Activated naive CD8-positive, alpha-beta T cell treated with anti-CD3 and anti-CD28 coated beads, Interleukin-2, amount 50 U/mL, for 24 hours (primary cell): Measurements from ENCODE around the gene NUAK1.
"Not testable (repeated sequence)": the region's sequence is repeated elsewhere in the genome, so short reads cannot be mapped to it uniquely, and the experiment has no call there.

Experiments used
- ATAC-seq: fragments of 150-1000 bp; cut with Tn5 transposase; one replicate; pipeline ENCODE4 v1.10.0; 2021
- DNase-seq: peaks from one replicate; pipeline ENCODE4 v3.0.0; 2021
- H3K27ac Mint-ChIP-seq: one replicate; pipeline ENCODE4 v1.8.0; 2021; ENCODE audit warnings: mild to moderate bottlenecking, mixed read lengths
- H3K27me3 Mint-ChIP-seq: one replicate; pipeline ENCODE4 v1.8.0; 2021; ENCODE audit warnings: mixed read lengths
- H3K36me3 Mint-ChIP-seq: one replicate; pipeline ENCODE4 v1.8.0; 2021; ENCODE audit warnings: low read depth, mixed read lengths
- H3K4me1 Mint-ChIP-seq: one replicate; pipeline ENCODE4 v1.8.0; 2021; ENCODE audit warnings: mixed read lengths
- H3K4me3 Mint-ChIP-seq: one replicate; pipeline ENCODE4 v1.8.0; 2021; ENCODE audit warnings: mild to moderate bottlenecking, moderate library complexity, mixed read lengths
- H3K9me3 Mint-ChIP-seq: one replicate; pipeline ENCODE4 v1.8.0; 2021; ENCODE audit warnings: mixed read lengths

The NUAK1 gene

GRCh38 chr12:106030210-106031071 lies 108.3 kb downstream of the NUAK1 start:
- ATAC-seq, result peak; percentile 80

DNA sequence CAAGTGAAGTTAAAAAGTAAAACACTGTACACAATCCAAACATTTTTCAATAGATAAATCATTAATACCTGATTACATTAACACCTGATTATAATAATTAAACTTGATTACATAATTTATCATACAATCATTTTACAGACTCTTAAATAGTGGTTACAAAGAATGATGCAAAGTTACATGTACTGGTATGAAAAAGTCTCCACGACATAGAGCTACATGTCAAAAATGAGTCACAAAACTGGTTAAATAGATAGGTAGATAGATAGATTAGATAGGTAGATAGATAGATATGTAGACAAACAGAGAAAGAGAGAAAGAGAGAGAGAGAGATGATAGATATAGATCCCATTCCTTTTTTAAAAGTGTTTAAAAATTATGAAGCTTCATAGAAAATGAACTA lies 109.2 kb downstream of the NUAK1 start:
- no peaks in the 10 kb centered on the region for H3K4me1 Mint-ChIP-seq
- H3K4me3 Mint-ChIP-seq, result no peak overlapping the region
- H3K27ac Mint-ChIP-seq, result no peak overlapping the region
- ATAC-seq (no peak), DNase-seq (no peak)
- H3K9me3 Mint-ChIP-seq, result no peaks in the 10 kb centered on the region
- H3K27me3 Mint-ChIP-seq, result peaks cover 10% of the 10 kb centered on the region
- no peaks in the 10 kb centered on the region for H3K36me3 Mint-ChIP-seq

More at GRCh38 chr12:106030210-106031071, 108.3 kb downstream of the NUAK1 start:
- Mint-ChIP-seq H3K36me3 (no peaks in the 10 kb centered on the region), H3K4me1 (no peaks in the 10 kb centered on the region), H3K4me3 (no peak overlapping the region), H3K27ac (no peak overlapping the region), H3K9me3 (no peaks in the 10 kb centered on the region), H3K27me3 (peaks cover 10% of the 10 kb centered on the region)
- DNase-seq, result no peak

DNA sequence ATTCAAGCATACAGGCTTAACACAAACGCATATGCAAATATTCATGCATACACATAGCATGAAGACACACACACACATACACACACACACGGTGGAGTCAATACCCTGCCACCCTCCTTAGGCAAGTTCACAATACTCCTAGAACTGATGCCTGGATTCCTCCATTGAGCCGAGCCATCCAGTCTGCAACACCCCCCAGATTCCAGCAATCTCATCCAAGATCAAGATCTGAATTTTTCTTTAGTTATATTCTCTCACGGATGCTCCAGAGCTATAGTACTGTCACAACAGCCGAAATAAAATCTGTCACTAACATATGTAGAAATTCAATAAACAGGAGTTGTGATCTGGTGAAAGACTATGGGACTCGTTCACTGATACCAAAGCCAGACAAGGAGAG lies 110.8 kb downstream of the NUAK1 start:
- DNase-seq (no peak), ATAC-seq (no peak)
- Mint-ChIP-seq H3K4me1 (no peaks in the 10 kb centered on the region), H3K36me3 (no peaks in the 10 kb centered on the region), H3K27ac (no peak overlapping the region), H3K9me3 (peaks cover 5% of the 10 kb centered on the region), H3K4me3 (no peak overlapping the region), H3K27me3 (peaks cover 13% of the 10 kb centered on the region)

GRCh38 chr12:106027286-106027685 lies 111.5 kb downstream of the NUAK1 start:
- Mint-ChIP-seq H3K4me1 (no peaks in the 10 kb centered on the region), H3K36me3 (no peaks in the 10 kb centered on the region), H3K27ac (no peak overlapping the region)

GRCh38 chr12:106025129-106025528 lies 113.6 kb downstream of the NUAK1 start:
- no peak for DNase-seq
- ATAC-seq, result no peak
- Mint-ChIP-seq H3K36me3 (no peaks in the 10 kb centered on the region), H3K4me3 (no peak overlapping the region), H3K4me1 (no peaks in the 10 kb centered on the region), H3K27me3 (peaks cover 11% of the 10 kb centered on the region), H3K27ac (no peak overlapping the region), H3K9me3 (peaks cover 7% of the 10 kb centered on the region)

More at GRCh38 chr12:106027286-106027685, 111.5 kb downstream of the NUAK1 start:
- Mint-ChIP-seq H3K4me3 (no peak overlapping the region), H3K27me3 (peaks cover 13% of the 10 kb centered on the region), H3K9me3 (peaks cover 5% of the 10 kb centered on the region)
- DNase-seq (no peak), ATAC-seq (no peak)

- no peaks in the 10 kb centered on the region for H3K4me1 Mint-ChIP-seq
- ATAC-seq (no peak), DNase-seq (no peak)
- peaks cover 19% of the 10 kb centered on the region for H3K9me3 Mint-ChIP-seq
- H3K27ac Mint-ChIP-seq, result no peak overlapping the region
- H3K27me3 Mint-ChIP-seq, result peaks cover 13% of the 10 kb centered on the region
- H3K4me3 Mint-ChIP-seq, result no peak overlapping the region
- no peaks in the 10 kb centered on the region for H3K36me3 Mint-ChIP-seq
These were observed 115.7 kb downstream of the NUAK1 start for GRCh38 chr12:106023039-106023438.

GRCh38 chr12:106022568-106023012 lies 116.2 kb downstream of the NUAK1 start:
- Mint-ChIP-seq H3K4me1 (no peaks in the 10 kb centered on the region), H3K4me3 (no peak overlapping the region), H3K27ac (no peak overlapping the region), H3K36me3 (no peaks in the 10 kb centered on the region), H3K27me3 (peaks cover 13% of the 10 kb centered on the region), H3K9me3 (peaks cover 24% of the 10 kb centered on the region)
- DNase-seq (no peak), ATAC-seq (no peak)

- H3K4me3 Mint-ChIP-seq, result no peak overlapping the region
- peaks cover 11% of the 10 kb centered on the region for H3K27me3 Mint-ChIP-seq
- H3K36me3 Mint-ChIP-seq, result no peaks in the 10 kb centered on the region
- H3K27ac Mint-ChIP-seq, result no peak overlapping the region
- DNase-seq (no peak), ATAC-seq (no peak)
- peaks cover 26% of the 10 kb centered on the region for H3K9me3 Mint-ChIP-seq
- no peaks in the 10 kb centered on the region for H3K4me1 Mint-ChIP-seq
These were observed 117.2 kb downstream of the NUAK1 start for GRCh38 chr12:106021516-106021915.

DNA sequence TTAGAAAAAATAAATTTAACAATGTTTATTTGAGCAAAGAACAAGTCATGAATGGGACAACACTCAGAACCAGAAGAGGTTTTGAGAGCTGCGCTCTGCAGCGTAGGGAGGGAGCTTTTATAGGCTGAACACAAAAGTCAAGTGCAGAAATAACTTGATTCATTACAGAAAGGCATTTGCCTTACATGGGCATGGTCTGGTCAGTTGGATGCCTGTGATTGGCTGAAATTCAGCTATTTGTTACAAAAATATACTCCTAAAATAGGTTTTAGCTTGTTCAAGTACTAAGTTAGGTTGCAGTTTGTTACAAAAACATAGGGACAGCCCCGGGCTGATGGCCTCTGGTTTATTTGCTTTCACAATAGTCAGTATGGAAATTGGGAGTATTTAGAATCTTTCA lies 118.0 kb downstream of the NUAK1 start:
- DNase-seq (no peak), ATAC-seq (no peak)
- peaks cover 26% of the 10 kb centered on the region for H3K9me3 Mint-ChIP-seq
- no peak overlapping the region for H3K4me3 Mint-ChIP-seq
- no peak overlapping the region for H3K27ac Mint-ChIP-seq
- H3K4me1 Mint-ChIP-seq, result no peaks in the 10 kb centered on the region
- peaks cover 8% of the 10 kb centered on the region for H3K27me3 Mint-ChIP-seq
- no peaks in the 10 kb centered on the region for H3K36me3 Mint-ChIP-seq

DNA sequence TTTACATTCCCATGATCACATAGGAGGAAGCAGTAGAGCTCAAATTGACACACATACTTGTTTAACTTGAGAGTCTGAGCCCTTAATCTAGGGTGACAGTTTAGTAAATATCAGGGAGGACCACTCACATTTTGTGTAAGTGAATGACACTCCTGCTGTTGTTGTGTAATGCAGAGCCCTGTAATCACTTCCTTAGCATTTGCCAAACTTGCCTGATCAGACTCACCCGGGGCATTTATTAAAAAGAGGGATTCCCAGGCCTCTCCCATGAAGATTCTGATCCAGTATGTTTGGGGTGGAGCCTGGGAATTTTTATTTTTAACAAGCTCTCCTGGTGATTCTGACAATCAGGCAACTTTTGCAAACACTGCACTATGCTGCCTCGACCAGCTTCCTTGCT lies 119.6 kb downstream of the NUAK1 start:
- Mint-ChIP-seq H3K27ac (no peak overlapping the region), H3K4me1 (no peaks in the 10 kb centered on the region), H3K27me3 (peaks cover 8% of the 10 kb centered on the region), H3K9me3 (peaks cover 26% of the 10 kb centered on the region), H3K36me3 (no peaks in the 10 kb centered on the region), H3K4me3 (no peak overlapping the region)
- DNase-seq (no peak), ATAC-seq (no peak)

DNA sequence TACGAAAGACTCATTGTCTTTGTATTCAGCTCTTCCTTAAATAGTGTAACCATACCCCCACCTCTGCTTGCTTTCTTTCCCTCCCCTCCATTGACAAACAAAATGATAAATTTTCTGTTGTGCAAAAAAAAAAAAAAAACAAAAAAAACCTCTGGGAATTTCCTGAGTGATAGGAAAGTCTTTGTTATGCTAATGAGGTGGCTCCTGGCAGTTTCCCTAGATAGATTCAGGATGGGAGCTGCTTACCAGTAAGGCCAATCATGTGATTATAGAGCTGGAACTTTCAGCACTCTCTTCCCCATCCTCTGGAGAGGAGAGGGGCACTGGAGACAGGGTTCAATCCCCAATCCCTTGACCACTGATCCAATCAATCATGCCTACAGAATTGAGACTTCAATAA lies 120.5 kb downstream of the NUAK1 start:
- Mint-ChIP-seq H3K9me3 (peaks cover 25% of the 10 kb centered on the region), H3K4me1 (no peaks in the 10 kb centered on the region), H3K4me3 (no peak overlapping the region), H3K36me3 (no peaks in the 10 kb centered on the region), H3K27me3 (peaks cover 8% of the 10 kb centered on the region), H3K27ac (no peak overlapping the region)
- no peak for ATAC-seq
- no peak for DNase-seq

DNA sequence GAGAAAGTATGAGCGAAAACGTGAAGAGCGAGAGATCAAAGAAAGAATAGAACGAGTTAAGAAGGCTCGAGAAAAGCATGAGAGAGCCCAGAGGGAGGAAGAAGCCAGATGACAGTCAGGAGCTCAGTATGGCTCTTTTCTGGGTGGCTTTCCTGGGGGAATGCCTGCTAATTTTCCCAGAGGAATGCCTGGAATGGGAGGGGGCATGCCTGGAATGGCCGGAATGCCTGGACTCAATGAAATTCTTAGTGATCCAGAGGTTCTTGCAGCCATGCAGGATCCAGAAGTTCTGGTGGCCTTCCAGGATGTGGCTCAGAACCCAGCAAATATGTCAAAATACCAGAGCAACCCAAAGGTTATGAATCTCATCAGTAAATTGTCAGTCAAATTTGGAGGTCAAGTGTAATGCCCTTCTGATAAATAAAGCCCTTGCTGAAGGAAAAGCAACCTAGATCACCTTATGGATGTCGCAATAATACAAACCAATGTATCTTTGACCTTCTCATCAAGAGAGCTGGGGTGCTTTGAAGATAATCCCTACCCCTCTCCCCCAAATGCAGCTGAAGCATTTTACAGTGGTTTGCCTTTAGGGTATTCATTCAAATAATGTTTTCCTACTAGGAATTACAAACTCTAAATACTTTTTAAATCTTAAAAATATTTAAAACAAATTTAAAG lies 122.0 kb downstream of the NUAK1 start:
- H3K4me1 Mint-ChIP-seq, H3K4me3 Mint-ChIP-seq, ATAC-seq, H3K36me3 Mint-ChIP-seq, H3K27ac Mint-ChIP-seq, H3K27me3 Mint-ChIP-seq, DNase-seq: not testable (repeated sequence)
- H3K9me3 Mint-ChIP-seq, result peaks cover 21% of the 10 kb centered on the region

DNA sequence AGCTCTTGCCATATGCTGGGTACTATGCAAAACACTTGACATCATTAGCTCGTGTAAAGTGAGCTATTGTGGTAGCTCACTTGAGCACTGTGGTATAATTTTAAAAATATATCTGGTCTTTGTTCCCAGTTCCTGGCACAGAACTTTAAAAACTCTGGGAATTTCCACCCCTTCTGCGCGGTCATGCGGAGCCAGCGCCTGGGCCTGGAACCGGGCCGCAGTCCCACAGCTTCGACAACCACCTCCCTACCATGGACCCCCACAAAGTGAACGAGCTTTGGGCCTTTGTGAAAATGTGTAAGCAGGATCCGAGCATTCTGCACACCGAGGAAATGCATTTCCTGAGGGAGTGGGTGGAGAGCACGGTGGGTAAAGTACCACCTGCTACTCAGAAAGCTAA lies 123.1 kb downstream of the NUAK1 start:
- no peak overlapping the region for H3K4me3 Mint-ChIP-seq
- ATAC-seq, result no peak
- no peaks in the 10 kb centered on the region for H3K36me3 Mint-ChIP-seq
- peaks cover 21% of the 10 kb centered on the region for H3K9me3 Mint-ChIP-seq
- peaks cover 7% of the 10 kb centered on the region for H3K27me3 Mint-ChIP-seq
- H3K4me1 Mint-ChIP-seq, result no peaks in the 10 kb centered on the region
- no peak overlapping the region for H3K27ac Mint-ChIP-seq
- DNase-seq, result no peak

- Mint-ChIP-seq H3K27me3 (peaks cover 2% of the 10 kb centered on the region), H3K36me3 (no peaks in the 10 kb centered on the region), H3K4me1 (no peaks in the 10 kb centered on the region), H3K4me3 (no peak overlapping the region), H3K9me3 (peaks cover 11% of the 10 kb centered on the region), H3K27ac (no peak overlapping the region)
- DNase-seq (no peak), ATAC-seq (no peak)
These were observed 124.8 kb downstream of the NUAK1 start for GRCh38 chr12:106013941-106014340.
